ENCODE data around the gene JAM3. TPM values are rescaled to one million over a fixed set of nuclear protein-coding genes. Genes with fewer than 3 reads are reported as not detected.

Gene JAM3
- total RNA-seq, 1 experiment from 2014 or later = not detected

DNA sequence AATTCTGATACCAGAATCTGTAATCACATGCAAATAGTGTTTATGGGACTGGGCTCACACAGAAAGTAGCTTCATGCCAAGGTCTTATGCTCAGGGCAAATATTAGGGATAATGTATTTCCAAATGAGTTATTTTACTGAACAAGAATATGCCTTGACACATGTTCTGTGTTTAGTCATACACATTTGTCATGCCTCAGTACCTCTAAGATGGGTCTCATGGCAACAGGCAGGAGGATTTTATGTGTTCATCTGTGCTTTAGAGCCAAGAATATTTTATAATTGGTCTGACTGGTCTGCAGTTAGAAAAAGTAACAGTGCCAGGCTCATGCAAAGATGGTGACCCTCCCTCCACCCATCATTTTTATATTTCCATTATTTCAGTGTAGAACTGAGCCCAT is 49.1 kb downstream of the JAM3 start:
- intact Hi-C loops (cut with micrococcal nuclease; ENCODE audit: unreplicated experiment) = no loop called here
- no peak overlapping the region for H3K27ac Mint-ChIP-seq (ENCODE audit: unreplicated experiment)
- no peak overlapping the region for H3K4me3 Mint-ChIP-seq (ENCODE audit: low read depth, unreplicated experiment)
- H3K36me3 Mint-ChIP-seq (ENCODE audit: insufficient read depth, unreplicated experiment) = no peaks in the 10 kb centered on the region
- CTCF ChIA-PET = no interaction called here
- no peaks in the 10 kb centered on the region for H3K4me1 Mint-ChIP-seq (ENCODE audit: low read depth, unreplicated experiment)
- TF ChIP-seq, protein P1, sequence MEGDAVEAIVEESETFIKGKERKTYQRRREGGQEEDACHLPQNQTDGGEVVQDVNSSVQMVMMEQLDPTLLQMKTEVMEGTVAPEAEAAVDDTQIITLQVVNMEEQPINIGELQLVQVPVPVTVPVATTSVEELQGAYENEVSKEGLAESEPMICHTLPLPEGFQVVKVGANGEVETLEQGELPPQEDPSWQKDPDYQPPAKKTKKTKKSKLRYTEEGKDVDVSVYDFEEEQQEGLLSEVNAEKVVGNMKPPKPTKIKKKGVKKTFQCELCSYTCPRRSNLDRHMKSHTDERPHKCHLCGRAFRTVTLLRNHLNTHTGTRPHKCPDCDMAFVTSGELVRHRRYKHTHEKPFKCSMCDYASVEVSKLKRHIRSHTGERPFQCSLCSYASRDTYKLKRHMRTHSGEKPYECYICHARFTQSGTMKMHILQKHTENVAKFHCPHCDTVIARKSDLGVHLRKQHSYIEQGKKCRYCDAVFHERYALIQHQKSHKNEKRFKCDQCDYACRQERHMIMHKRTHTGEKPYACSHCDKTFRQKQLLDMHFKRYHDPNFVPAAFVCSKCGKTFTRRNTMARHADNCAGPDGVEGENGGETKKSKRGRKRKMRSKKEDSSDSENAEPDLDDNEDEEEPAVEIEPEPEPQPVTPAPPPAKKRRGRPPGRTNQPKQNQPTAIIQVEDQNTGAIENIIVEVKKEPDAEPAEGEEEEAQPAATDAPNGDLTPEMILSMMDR (IDR thresholded peaks at IDR 0.05; ENCODE audit: unreplicated experiment) = no peak
- H3K9me3 Mint-ChIP-seq (ENCODE audit: low read depth, unreplicated experiment) = no peaks in the 10 kb centered on the region
- no TSS peak for BruUV-seq (replicated peaks)
- peaks cover 34% of the 10 kb centered on the region for H3K27me3 Mint-ChIP-seq (ENCODE audit: unreplicated experiment)
- no peak for DNase-seq

DNA sequence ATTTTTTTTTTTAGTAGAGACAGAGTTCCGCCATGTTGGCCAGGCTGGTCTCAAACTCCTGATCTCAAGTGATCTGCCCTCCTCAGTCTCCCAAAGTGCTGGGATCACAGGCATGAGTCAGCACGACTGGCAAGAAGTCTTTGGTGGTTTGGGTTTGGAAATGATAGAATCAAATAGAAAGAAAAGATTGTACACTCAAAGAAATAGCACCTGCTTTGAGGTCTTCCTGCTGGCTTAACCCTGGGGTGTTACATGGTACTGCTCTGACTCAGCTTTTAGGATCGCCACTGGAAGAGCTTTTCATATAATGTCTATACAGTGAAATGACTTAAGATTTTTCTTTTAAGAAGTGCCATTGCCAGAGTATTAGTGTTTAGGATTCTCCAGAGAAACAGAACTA is 50.2 kb downstream of the JAM3 start:
- no peak overlapping the region for H3K4me3 Mint-ChIP-seq (ENCODE audit: low read depth, unreplicated experiment)
- DNase-seq = no peak
- TF ChIP-seq, protein P1 (IDR thresholded peaks at IDR 0.05; ENCODE audit: unreplicated experiment) = no peak

DNA sequence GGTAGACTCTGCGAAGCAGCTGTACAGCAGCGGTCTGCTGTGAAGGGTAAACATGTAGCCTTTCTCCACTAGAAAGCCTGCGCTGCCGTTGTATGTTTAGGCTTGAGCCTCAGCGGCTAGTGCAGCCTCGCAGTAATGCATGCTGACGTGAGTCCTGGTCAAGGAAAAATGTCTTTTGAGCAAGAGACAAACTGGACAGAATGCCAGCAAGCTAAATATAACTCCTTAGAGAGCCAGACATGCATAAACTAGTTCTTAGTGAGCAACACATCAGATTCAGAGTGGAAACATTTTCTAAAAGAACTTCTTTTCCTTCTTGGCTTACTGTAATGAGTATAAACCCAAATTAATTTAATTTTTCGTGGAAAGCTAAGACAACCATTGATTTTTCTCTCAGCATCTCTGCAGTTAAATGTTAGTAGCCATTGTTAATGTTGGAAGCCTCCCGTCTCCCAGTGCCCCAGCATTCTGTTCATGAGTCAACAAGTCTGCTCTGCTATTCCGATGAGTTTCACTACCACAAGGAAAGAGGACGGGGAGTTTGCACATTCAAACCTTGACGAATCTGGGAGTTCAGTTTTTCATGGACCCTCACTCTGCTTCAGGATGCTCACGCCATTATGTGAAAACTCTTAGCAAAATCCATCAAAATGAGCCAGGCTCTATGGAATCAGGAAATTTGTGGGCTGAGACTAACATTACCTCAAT is 51.4 kb downstream of the JAM3 start:
- CTCF ChIA-PET = no interaction called here
- H3K4me3 Mint-ChIP-seq (ENCODE audit: low read depth, unreplicated experiment) = no peak overlapping the region
- no TSS peak for BruUV-seq (replicated peaks)
- H3K9me3 Mint-ChIP-seq (ENCODE audit: low read depth, unreplicated experiment) = no peaks in the 10 kb centered on the region
- peaks cover 57% of the 10 kb centered on the region for H3K27me3 Mint-ChIP-seq (ENCODE audit: unreplicated experiment)
- no peaks in the 10 kb centered on the region for H3K4me1 Mint-ChIP-seq (ENCODE audit: low read depth, unreplicated experiment)
- no peak for DNase-seq
- TF ChIP-seq, protein P1 (IDR thresholded peaks at IDR 0.05; ENCODE audit: unreplicated experiment) = no peak
- H3K27ac Mint-ChIP-seq (ENCODE audit: unreplicated experiment) = no peak overlapping the region
- intact Hi-C loops (cut with micrococcal nuclease; ENCODE audit: unreplicated experiment) = no loop called here
- H3K36me3 Mint-ChIP-seq (ENCODE audit: insufficient read depth, unreplicated experiment) = no peaks in the 10 kb centered on the region

More for the DNA sequence above, 50.2 kb downstream of the JAM3 start:
- intact Hi-C loops (cut with micrococcal nuclease; ENCODE audit: unreplicated experiment) = no loop called here
- Mint-ChIP-seq H3K27me3 (ENCODE audit: unreplicated experiment) (peaks cover 45% of the 10 kb centered on the region), H3K27ac (ENCODE audit: unreplicated experiment) (no peak overlapping the region), H3K4me1 (ENCODE audit: low read depth, unreplicated experiment) (no peaks in the 10 kb centered on the region), H3K9me3 (ENCODE audit: low read depth, unreplicated experiment) (no peaks in the 10 kb centered on the region), H3K36me3 (ENCODE audit: insufficient read depth, unreplicated experiment) (no peaks in the 10 kb centered on the region)
- no TSS peak for BruUV-seq (replicated peaks)
- CTCF ChIA-PET = no interaction called here

DNA sequence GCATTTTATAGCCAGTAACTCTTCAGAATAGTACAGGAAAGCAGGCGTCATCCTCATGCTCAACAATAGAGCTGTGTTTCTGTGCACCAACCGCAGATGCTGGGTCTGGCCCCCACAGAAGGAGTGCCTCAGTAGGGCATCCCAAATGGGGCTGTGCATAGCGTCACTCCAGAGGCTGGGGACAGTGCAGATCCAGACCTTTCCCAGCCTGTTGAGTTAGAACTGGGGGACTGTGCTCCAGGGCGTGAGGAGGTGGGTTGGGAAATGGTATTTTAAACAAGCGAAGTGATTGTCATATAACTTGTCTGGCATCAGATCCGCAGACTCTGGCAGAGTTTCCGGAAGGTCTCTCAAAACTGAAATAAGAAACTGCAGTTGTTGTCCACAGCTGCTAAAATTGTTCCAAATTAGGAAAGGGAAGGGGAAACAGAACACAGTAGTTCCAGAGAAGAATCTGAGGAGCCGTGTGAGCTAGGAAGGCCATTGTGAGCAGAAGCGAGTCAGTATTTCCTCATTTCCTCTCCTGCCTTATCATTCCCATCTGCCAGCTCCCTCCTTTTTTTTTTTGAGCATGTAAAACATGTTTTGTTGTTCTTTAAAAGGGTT is 52.2 kb downstream of the JAM3 start:
- no TSS peak for BruUV-seq (replicated peaks)
- H3K27ac Mint-ChIP-seq (ENCODE audit: unreplicated experiment) = no peak overlapping the region
- no peaks in the 10 kb centered on the region for H3K4me1 Mint-ChIP-seq (ENCODE audit: low read depth, unreplicated experiment)
- TF ChIP-seq, protein P1 (IDR thresholded peaks at IDR 0.05; ENCODE audit: unreplicated experiment) = no peak
- no peak for DNase-seq
- CTCF ChIA-PET = no interaction called here
- no peaks in the 10 kb centered on the region for H3K9me3 Mint-ChIP-seq (ENCODE audit: low read depth, unreplicated experiment)
- no peaks in the 10 kb centered on the region for H3K36me3 Mint-ChIP-seq (ENCODE audit: insufficient read depth, unreplicated experiment)
- peaks cover 64% of the 10 kb centered on the region for H3K27me3 Mint-ChIP-seq (ENCODE audit: unreplicated experiment)
- intact Hi-C loops (cut with micrococcal nuclease; ENCODE audit: unreplicated experiment) = no loop called here
- no peak overlapping the region for H3K4me3 Mint-ChIP-seq (ENCODE audit: low read depth, unreplicated experiment)
